BLaER1 treated with 17β-estradiol and CSF1 and Interleukin-3, amounts not matched to agents 10 nM and 100 nM (cell line): ENCODE data around the gene NR2C2.

Experiments
- H3K27ac ChIP-seq, 11 experiments: shearing (Covaris generic); formaldehyde crosslinking; 2 replicates each; pipeline ENCODE4 v1.8.1; 2022
- H3K27me3 ChIP-seq, 11 experiments: shearing (Covaris generic); formaldehyde crosslinking; 2 replicates each; pipeline ENCODE4 v1.8.1; 2022
- H3K36me3 ChIP-seq, 11 experiments: shearing (Covaris generic); formaldehyde crosslinking; 2 replicates each; pipeline ENCODE4 v1.8.1; 2022
- H3K4me1 ChIP-seq, 10 experiments: shearing (Covaris generic); formaldehyde crosslinking; 2 replicates each; pipeline ENCODE4 v1.8.1; 2022
- H3K4me2 ChIP-seq, 11 experiments: shearing (Covaris generic); formaldehyde crosslinking; 2 replicates each; pipeline ENCODE4 v1.8.1; 2022
- H3K4me3 ChIP-seq, 10 experiments: shearing (Covaris generic); formaldehyde crosslinking; 2 replicates each; pipeline ENCODE4 v1.8.1; 2022
- H3K9ac ChIP-seq, 11 experiments: shearing (Covaris generic); formaldehyde crosslinking; 2 replicates each; pipeline ENCODE4 v1.8.1; 2022
- H3K9me3 ChIP-seq, 11 experiments: shearing (Covaris generic); formaldehyde crosslinking; replicated peaks in 1 of 11; 2 replicates each; pipeline ENCODE4 v1.8.1; 2022
- H4K20me1 ChIP-seq, 11 experiments: shearing (Covaris generic); formaldehyde crosslinking; 2 replicates each; pipeline ENCODE4 v1.8.1; 2022
- Cebpa-rat ChIP-seq, 11 experiments: shearing (Covaris generic); IDR thresholded peaks; 2 replicates each; pipeline ENCODE4 v1.8.1; 2022

NR2C2 gene

DNA sequence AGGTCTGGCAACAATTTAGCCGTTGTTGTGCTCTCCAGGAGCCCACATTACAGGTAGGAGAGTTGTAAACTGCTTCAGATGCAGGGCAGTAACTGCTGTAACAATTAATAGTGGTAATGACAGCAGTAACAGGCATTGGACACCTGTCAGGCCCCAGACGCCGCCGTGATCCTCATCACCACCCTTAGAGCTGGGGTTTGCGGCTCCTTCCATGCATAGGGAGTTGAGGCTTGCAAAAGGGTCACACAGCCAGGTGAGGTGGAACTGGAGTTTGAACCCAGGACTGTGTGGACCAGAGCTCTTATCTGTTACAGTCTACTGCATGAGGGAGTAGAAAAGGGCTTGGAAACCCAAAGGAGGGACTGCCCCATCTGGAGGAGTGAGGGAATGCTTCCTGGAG, 26.8 kb upstream of the NR2C2 start:
- Histone ChIP-seq H3K4me2 (peak overlapping the region in 1 of 11 experiments; percentile 47; a peak in 1 of 22 replicates), H3K9ac (no peak overlapping the region), H3K9me3 (no peaks in the 10 kb centered on the region), H4K20me1 (peaks cover 0 to 6% (median 0%) of the 10 kb centered on the region in 11 experiments; a peak in 2 of 22 replicates), H3K27me3 (no peaks in the 10 kb centered on the region), H3K27ac (no peak overlapping the region), H3K4me3 (no peak overlapping the region), H3K36me3 (no peaks in the 10 kb centered on the region), H3K4me1 (peaks cover 0 to 6% (median 0%) of the 10 kb centered on the region in 10 experiments; a peak in 2 of 20 replicates)
- no peak for TF ChIP-seq Cebpa-rat (IDR thresholded peaks at IDR 0.05)

DNA sequence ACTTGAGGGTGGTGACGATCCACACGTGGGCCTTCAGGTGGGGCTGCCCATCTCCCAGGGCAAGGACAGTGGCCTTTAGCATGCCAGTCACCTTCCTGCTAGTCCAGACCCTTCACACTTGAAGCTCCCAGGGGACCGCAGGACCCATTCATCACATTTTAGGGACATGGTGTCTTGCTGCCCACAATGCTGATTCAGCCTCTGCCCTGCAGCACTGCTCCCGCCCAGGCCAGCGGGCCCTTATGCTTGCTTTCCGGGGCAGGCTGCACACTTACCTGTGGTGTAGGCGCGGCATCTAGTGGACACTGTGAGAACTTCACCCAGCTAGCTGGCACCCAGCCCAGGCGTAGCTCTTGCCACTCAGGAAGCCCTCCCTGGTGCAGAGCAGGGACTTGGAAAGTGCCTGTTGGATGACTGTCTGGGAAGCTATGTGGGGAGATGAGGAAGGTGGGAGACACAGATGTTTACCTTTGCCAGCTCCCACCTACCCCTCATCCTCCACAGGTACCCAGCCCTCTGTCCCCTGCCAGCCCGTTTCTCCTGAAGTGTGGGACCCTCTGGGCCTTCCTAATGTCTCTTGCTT, 26.3 kb upstream of the NR2C2 start:
- peaks cover 0 to 8% (median 0%) of the 10 kb centered on the region in 10 experiments; a peak in 2 of 20 replicates for H3K4me1 ChIP-seq
- H3K4me2 ChIP-seq: peak overlapping the region in 1 of 11 experiments; percentile 47; a peak in 2 of 22 replicates
- no peaks in the 10 kb centered on the region for H3K9me3 ChIP-seq
- H4K20me1 ChIP-seq: peaks cover 0 to 6% (median 0%) of the 10 kb centered on the region in 11 experiments; a peak in 2 of 22 replicates
- no peak for TF ChIP-seq Cebpa-rat (IDR thresholded peaks at IDR 0.05)
- H3K27ac ChIP-seq: no peak overlapping the region
- no peak overlapping the region for H3K4me3 ChIP-seq
- no peak overlapping the region for H3K9ac ChIP-seq
- no peaks in the 10 kb centered on the region for H3K27me3 ChIP-seq
- H3K36me3 ChIP-seq: no peaks in the 10 kb centered on the region

DNA sequence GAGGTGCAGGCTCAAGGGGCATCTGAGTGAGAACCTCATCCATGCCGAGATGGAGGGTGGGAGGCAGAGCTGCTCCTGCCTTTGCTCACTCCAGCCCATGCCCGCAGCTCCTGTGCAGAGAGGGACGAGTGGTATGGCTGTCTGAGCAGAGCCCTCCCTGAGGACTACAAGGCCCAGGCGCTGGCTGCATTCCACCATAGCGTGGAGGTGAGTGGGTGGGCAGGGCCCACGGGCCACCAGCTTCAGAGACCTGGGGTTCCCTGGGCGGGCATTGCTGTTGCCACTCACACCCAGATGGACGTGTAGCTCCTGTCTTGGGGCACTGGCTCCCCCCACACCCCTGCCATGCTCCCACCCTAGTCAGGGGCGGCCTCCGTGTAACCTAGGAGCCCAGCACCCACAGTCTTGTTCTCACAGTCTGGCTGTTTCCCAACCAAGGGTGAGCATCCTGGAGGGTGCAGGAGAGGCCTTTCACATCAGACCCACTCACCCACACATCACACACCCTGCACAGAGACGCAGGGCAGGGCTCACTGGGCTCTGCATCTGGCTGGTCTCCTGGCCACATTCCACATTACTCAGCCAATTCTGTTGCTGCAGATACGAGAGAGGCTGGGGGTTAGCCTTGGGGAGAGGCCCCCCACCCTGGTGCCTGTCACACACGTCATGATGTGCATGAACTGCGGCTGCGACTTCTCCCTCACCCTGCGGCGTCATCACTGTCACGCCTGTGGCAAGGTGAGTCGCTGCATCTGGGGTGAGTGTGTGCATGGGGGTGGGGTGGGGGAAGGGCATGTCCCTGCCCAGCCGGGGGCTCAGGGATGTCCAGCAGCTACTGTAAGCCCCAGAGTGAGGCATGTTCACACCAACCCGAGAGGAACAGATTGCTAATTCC, 25.3 kb upstream of the NR2C2 start:
- Histone ChIP-seq H3K36me3 (no peaks in the 10 kb centered on the region), H3K9me3 (no peaks in the 10 kb centered on the region), H3K27ac (no peak overlapping the region), H3K27me3 (no peaks in the 10 kb centered on the region), H3K4me3 (no peak overlapping the region), H3K4me1 (peaks cover 0 to 9% (median 0%) of the 10 kb centered on the region in 10 experiments; a peak in 2 of 20 replicates), H3K4me2 (no peak overlapping the region), H3K9ac (no peak overlapping the region), H4K20me1 (peaks cover 0 to 6% (median 0%) of the 10 kb centered on the region in 11 experiments; a peak in 2 of 22 replicates)
- no peak for TF ChIP-seq Cebpa-rat (IDR thresholded peaks at IDR 0.05)

DNA sequence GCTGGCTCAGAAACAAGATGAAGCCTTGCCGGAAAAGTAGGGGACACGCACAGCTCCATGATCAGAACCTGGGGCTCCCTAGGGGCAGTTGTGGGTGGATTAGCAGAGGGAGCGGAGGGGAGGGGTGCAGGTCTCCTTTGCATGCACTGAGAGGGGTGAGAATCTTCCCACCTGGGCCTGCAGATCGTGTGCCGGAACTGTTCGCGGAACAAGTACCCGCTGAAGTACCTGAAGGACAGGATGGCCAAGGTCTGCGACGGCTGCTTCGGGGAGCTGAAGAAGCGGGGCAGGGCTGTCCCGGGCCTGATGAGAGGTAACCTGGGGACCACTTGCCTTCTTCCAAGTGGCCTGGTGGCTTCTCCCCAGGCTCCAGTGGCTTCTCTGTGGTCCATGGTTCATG, 24.5 kb upstream of the NR2C2 start:
- Histone ChIP-seq H3K4me2 (no peak overlapping the region), H4K20me1 (peaks cover 0 to 6% (median 0%) of the 10 kb centered on the region in 11 experiments; a peak in 2 of 22 replicates), H3K36me3 (no peaks in the 10 kb centered on the region), H3K4me1 (peaks cover 0 to 9% (median 0%) of the 10 kb centered on the region in 10 experiments; a peak in 2 of 20 replicates), H3K27ac (no peak overlapping the region), H3K9me3 (no peaks in the 10 kb centered on the region), H3K4me3 (no peak overlapping the region), H3K9ac (no peak overlapping the region), H3K27me3 (no peaks in the 10 kb centered on the region)
- no peak for TF ChIP-seq Cebpa-rat (IDR thresholded peaks at IDR 0.05)

DNA sequence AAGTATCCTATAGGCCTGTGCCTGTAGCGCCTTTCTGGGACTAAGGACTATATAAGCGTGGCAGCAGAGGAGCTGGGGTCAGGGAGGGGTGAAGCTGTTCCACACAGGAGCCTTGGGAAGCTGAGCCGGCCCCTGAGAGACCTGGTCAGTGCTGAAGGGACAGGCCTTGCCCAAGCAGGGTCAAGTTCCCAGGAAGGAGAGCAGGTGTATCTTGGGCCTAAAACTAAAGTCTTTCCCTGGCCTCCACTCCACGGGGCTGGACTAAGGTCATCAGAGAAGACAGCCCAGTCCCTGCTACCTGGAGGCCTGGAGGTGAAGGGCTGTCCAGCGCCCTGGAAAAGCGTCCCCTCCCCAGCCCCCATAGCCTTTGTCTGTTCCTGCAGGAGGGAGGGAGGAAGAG, 23.9 kb upstream of the NR2C2 start:
- 0 out of 22 replicates have a peak overlapping the region, but pooled peaks of 1 of the 11 experiments have one; percentile 13 for H3K9ac ChIP-seq
- no peaks in the 10 kb centered on the region for H3K9me3 ChIP-seq
- H3K36me3 ChIP-seq: no peaks in the 10 kb centered on the region
- peaks cover 0 to 6% (median 0%) of the 10 kb centered on the region in 11 experiments; a peak in 2 of 22 replicates for H4K20me1 ChIP-seq
- peaks cover 0 to 9% (median 0%) of the 10 kb centered on the region in 10 experiments; a peak in 2 of 20 replicates for H3K4me1 ChIP-seq
- TF ChIP-seq Cebpa-rat (IDR thresholded peaks at IDR 0.05): no peak
- H3K4me3 ChIP-seq: no peak overlapping the region
- no peak overlapping the region for H3K4me2 ChIP-seq
- H3K27me3 ChIP-seq: no peaks in the 10 kb centered on the region
- H3K27ac ChIP-seq: no peak overlapping the region

DNA sequence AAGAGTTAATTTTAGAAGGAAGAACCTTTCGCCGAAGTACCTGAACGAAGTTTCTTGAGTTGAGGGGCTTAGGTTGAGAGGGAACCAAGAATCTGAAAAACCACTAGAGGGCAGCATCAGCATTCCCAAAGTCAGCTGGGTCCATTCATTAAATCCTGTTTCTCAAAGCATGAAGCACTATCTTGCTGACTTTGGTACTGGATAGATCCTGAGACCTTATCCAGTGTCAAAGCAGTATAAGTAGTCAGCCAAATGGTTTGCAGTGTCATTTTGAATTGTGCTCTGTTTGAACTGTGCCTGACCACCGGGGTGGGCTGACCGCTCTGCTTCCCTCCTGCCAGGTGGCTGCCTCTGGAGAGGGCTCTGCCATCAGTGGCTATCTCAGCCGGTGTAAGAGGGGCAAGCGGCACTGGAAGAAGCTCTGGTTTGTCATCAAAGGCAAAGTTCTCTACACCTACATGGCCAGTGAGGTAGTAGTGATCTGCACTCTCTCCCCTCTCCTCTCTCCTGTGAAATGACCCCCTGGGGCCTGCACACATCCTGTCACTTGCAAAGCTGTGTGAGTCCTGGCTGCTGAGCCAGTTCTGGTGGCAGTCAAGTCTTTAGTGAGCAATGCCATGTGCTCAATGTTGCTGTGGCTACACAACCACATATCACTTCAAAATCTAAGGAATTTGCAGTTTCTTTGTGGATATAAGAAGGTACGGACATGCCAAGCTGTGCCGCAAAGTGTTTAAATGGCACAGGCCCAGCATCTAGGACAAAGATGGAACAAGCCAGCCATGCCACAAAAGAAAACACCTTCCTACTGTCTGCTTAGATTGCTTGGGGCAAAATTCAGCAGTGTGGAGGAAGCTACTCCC, 21.4 kb upstream of the NR2C2 start:
- H4K20me1 ChIP-seq: peaks cover 0 to 6% (median 0%) of the 10 kb centered on the region in 11 experiments; a peak in 2 of 22 replicates
- H3K4me3 ChIP-seq: no peak overlapping the region
- no peaks in the 10 kb centered on the region for H3K36me3 ChIP-seq
- TF ChIP-seq Cebpa-rat (IDR thresholded peaks at IDR 0.05): no peak
- H3K9me3 ChIP-seq: no peaks in the 10 kb centered on the region
- H3K27ac ChIP-seq: no peak overlapping the region
- no peaks in the 10 kb centered on the region for H3K27me3 ChIP-seq
- H3K9ac ChIP-seq: no peak overlapping the region
- peaks cover 0 to 15% (median 2%) of the 10 kb centered on the region in 10 experiments; a peak in 6 of 20 replicates for H3K4me1 ChIP-seq
- no peak overlapping the region for H3K4me2 ChIP-seq

DNA sequence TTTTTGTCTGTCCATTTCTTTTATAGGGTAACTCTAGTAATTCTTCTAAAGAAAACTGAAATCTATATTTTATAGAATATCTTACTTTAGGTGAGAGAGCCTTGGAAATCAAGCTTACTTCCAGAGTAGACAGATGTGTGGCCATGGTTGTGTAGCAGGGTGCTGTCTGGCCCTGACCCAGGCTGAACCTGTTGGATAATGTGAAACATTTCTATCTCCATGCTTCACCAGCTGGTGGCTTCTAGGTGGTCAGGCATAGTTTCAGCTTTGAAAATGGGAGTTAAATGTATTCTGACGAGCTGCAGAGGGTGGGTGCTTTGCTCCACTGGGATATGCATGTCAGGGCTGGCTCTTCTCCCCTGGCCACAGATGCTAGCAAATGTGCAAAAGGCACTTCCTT, 20.8 kb upstream of the NR2C2 start:
- TF ChIP-seq Cebpa-rat (IDR thresholded peaks at IDR 0.05): no peak
- peaks cover 0 to 15% (median 0%) of the 10 kb centered on the region in 10 experiments; a peak in 6 of 20 replicates for H3K4me1 ChIP-seq

DNA sequence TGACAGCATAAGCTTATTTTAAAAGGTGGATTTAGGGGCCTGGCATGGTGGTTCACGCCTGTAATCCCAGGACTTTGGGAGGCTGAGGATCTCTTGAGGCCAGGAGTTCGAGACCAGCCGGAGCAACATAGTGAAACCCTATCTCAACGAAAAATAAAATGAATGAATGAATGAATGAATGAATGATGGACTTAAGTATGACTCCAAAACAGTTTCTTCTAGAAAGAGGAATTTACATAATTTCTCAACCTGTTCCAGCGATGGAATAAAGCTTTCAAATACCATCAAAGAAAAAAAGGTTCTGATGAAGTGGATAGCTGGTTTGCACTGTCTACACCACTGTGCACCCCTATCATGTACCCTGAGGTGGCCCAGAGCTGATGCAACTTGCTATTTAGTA, 20.1 kb upstream of the NR2C2 start:
- H3K27ac ChIP-seq: no peak overlapping the region
- H3K36me3 ChIP-seq: no peaks in the 10 kb centered on the region
- no peak overlapping the region for H3K4me2 ChIP-seq
- no peak overlapping the region for H3K4me3 ChIP-seq
- H3K9ac ChIP-seq: no peak overlapping the region
- no peak for TF ChIP-seq Cebpa-rat (IDR thresholded peaks at IDR 0.05)
- H3K27me3 ChIP-seq: no peaks in the 10 kb centered on the region
- no peaks in the 10 kb centered on the region for H3K9me3 ChIP-seq
- H3K4me1 ChIP-seq: peaks cover 0 to 15% (median 0%) of the 10 kb centered on the region in 10 experiments; a peak in 6 of 20 replicates
- H4K20me1 ChIP-seq: no peaks in the 10 kb centered on the region; a peak in 2 of 22 replicates

More for the DNA sequence above, 20.8 kb upstream of the NR2C2 start:
- Histone ChIP-seq H3K9me3 (no peaks in the 10 kb centered on the region), H3K27me3 (no peaks in the 10 kb centered on the region), H3K4me2 (no peak overlapping the region), H3K4me3 (no peak overlapping the region), H3K27ac (no peak overlapping the region), H4K20me1 (peaks cover 0 to 4% (median 0%) of the 10 kb centered on the region in 11 experiments; a peak in 2 of 22 replicates), H3K36me3 (no peaks in the 10 kb centered on the region), H3K9ac (0 out of 22 replicates have a peak overlapping the region, but pooled peaks of 1 of the 11 experiments have one; percentile 25)
